CD14-positive monocyte (primary cell): ENCODE results near the gene LCE3B. TPM values are rescaled to one million over a fixed set of nuclear protein-coding genes. Genes with fewer than 3 reads are reported as not detected.

Experiments used
- DNase-seq, 3 donors: peaks; one replicate each; pipeline ENCODE4 v3.0.0-alpha.2; 2011 to 2022
- H2AFZ ChIP-seq: 2 replicates; pipeline ENCODE4 v1.6.0; 2012; ENCODE audit warnings: mild to moderate bottlenecking, low read depth, low read length, inconsistent platforms; ENCODE audit not compliant: insufficient read depth, poor library complexity, severe bottlenecking
- H3K27ac ChIP-seq, 2 donors: 1 replicate in 1 of 2; 2 replicates in 1 of 2; pipeline ENCODE4 v1.5.1; 2012 to 2013; ENCODE audit warnings: low read length in 2 of 2, control low read depth in 1 of 2, inconsistent platforms in 1 of 2, low read depth in 1 of 2, mild to moderate bottlenecking in 1 of 2
- H3K27me3 ChIP-seq, 2 donors: one replicate each; pipeline versions ENCODE4 v1.6.0 to v1.6.1; 2011 to 2013; ENCODE audit warnings: low read length in 2 of 2; ENCODE audit not compliant: control insufficient read depth in 2 of 2, insufficient read depth in 2 of 2
- H3K36me3 ChIP-seq, 2 donors: replicated peaks in 1 of 2; 1 replicate in 1 of 2; 2 replicates in 1 of 2; pipeline versions ENCODE4 v1.5.1 to v1.6.1; 2012 to 2013; ENCODE audit warnings: low read length in 2 of 2, control low read depth in 1 of 2, inconsistent platforms in 1 of 2, mild to moderate bottlenecking in 1 of 2; ENCODE audit not compliant: insufficient read depth in 2 of 2, control insufficient read depth in 1 of 2
- H3K4me1 ChIP-seq, 2 donors: 1 replicate in 1 of 2; 2 replicates in 1 of 2; pipeline versions ENCODE4 v1.5.1 to v1.6.1; 2012 to 2013; ENCODE audit warnings: low read length in 2 of 2, control low read depth in 1 of 2, inconsistent platforms in 1 of 2, mild to moderate bottlenecking in 1 of 2, moderate library complexity in 1 of 2; ENCODE audit not compliant: insufficient read depth in 2 of 2, control insufficient read depth in 1 of 2
- H3K4me2 ChIP-seq: replicated peaks from 2 replicates; pipeline ENCODE3; 2012; ENCODE audit warnings: low read length, moderate library complexity, mild to moderate bottlenecking; ENCODE audit not compliant: poor library complexity, severe bottlenecking; ENCODE audit errors: extremely low read depth
- H3K4me3 ChIP-seq, 3 experiments: fragments of 200-600 bp in 1 of 3; sonication (generic) in 1 of 3; replicated peaks in 1 of 3; 1 replicate in 2 of 3; 2 replicates in 1 of 3; pipeline ENCODE4 v1.5.1; 2011 to 2013; ENCODE audit warnings: low read length in 3 of 3, mild to moderate bottlenecking in 3 of 3, control low read depth in 2 of 3, low read depth in 2 of 3, inconsistent platforms in 1 of 3, moderate library complexity in 1 of 3
- H3K79me2 ChIP-seq: 2 replicates; pipeline ENCODE4 v1.6.0; 2012; ENCODE audit warnings: mild to moderate bottlenecking, control low read depth, inconsistent platforms, low read length, moderate library complexity; ENCODE audit not compliant: insufficient read depth
- H3K9ac ChIP-seq: 2 replicates; pipeline ENCODE4 v1.6.0; 2017; ENCODE audit warnings: low read length, mild to moderate bottlenecking; ENCODE audit not compliant: insufficient read depth, poor library complexity, severe bottlenecking
- H3K9me3 ChIP-seq, 2 donors: replicated peaks in 1 of 2; 1 replicate in 1 of 2; 2 replicates in 1 of 2; pipeline versions ENCODE4 v1.5.1 to v1.6.1; 2012 to 2013; ENCODE audit warnings: low read length in 2 of 2, control low read depth in 1 of 2; ENCODE audit not compliant: control insufficient read depth in 1 of 2, insufficient read depth in 1 of 2
- H4K20me1 ChIP-seq: 2 replicates; pipeline ENCODE4 v1.6.0; 2012; ENCODE audit warnings: mild to moderate bottlenecking, low read length, control low read depth, moderate library complexity; ENCODE audit not compliant: insufficient read depth
- H3K27ac Mint-ChIP-seq, 7 donors: one replicate each; pipeline ENCODE4 v1.8.0; 2020; ENCODE audit warnings: mild to moderate bottlenecking in 7 of 7, mixed read lengths in 7 of 7, moderate library complexity in 6 of 7, inconsistent platforms in 2 of 7
- H3K27me3 Mint-ChIP-seq, 3 donors: one replicate each; pipeline ENCODE4 v1.8.0; 2021 to 2022; ENCODE audit warnings: low read depth in 3 of 3, mild to moderate bottlenecking in 3 of 3, mixed read lengths in 3 of 3, moderate library complexity in 3 of 3, inconsistent platforms in 1 of 3
- H3K36me3 Mint-ChIP-seq, 2 donors: one replicate each; pipeline ENCODE4 v1.8.0; 2020; ENCODE audit warnings: mixed read lengths in 2 of 2, inconsistent platforms in 1 of 2, mild to moderate bottlenecking in 1 of 2
- H3K4me1 Mint-ChIP-seq: one replicate; pipeline ENCODE4 v1.8.0; 2020; ENCODE audit warnings: mild to moderate bottlenecking, mixed read lengths
- H3K4me3 Mint-ChIP-seq, 2 donors: one replicate each; pipeline ENCODE4 v1.8.0; 2020; ENCODE audit warnings: mild to moderate bottlenecking in 2 of 2, mixed read lengths in 2 of 2, moderate library complexity in 1 of 2
- H3K9me3 Mint-ChIP-seq, 7 donors: one replicate each; pipeline ENCODE4 v1.8.0; 2020 to 2022; ENCODE audit warnings: mixed read lengths in 7 of 7, mild to moderate bottlenecking in 6 of 7, moderate library complexity in 6 of 7, inconsistent platforms in 2 of 7
- WGBS: methylation state at CpG from one replicate; pipeline ENCODE4 v1.1.5; 2013; ENCODE audit warnings: missing lambda C conversion rate; ENCODE audit not compliant: insufficient coverage; 5-methylcytosine and 5-hydroxymethylcytosine counted together
- intact Hi-C, 2 donors: fragments of 100-400 bp; cut with micrococcal nuclease; formaldehyde crosslinking; loops; one replicate each; pipeline versions ENCODE4 v1.15.0 to v1.15.1; 2023
- polyA plus RNA-seq, 3 donors: library from polyadenylated mRNA; depleted of rRNA in 1 of 3; unstranded in 2 of 3; stranded (reverse) in 1 of 3; fragments of 300-500 nt in 2 of 3; fragments of >200 nt in 1 of 3; fragmentation: Illumina TruSeq in 2 of 3; gene quantifications; 1 replicate in 2 of 3; 2 replicates in 1 of 3; pipeline ENCODE4 v1.2.3, GENCODE V29; 2012 to 2021
- TF ChIP-seq, protein P1 (sequence below): fragments of 200-600 bp; IDR thresholded peaks from one replicate; pipeline ENCODE4 v1.8.0; 2022; ENCODE audit warnings: antibody characterized with exemption, mild to moderate bottlenecking

The LCE3B gene
- polyA plus RNA-seq, 3 donors = not detected

- Mint-ChIP-seq H3K4me3 (no peak overlapping the region), H3K9me3 (peaks cover 0 to 14% (median 2%) of the 10 kb centered on the region in 7 donors), H3K4me1 (peaks cover 21% of the 10 kb centered on the region), H3K36me3 (no peaks in the 10 kb centered on the region), H3K27ac (no peak overlapping the region), H3K27me3 (peaks cover 6 to 9% (median 7%) of the 10 kb centered on the region in 3 donors)
- no peak for DNase-seq
- no CpG with 5 or more reads among the region's 1 CpG for WGBS
- Histone ChIP-seq H3K4me1 (peaks cover 8 to 17% of the 10 kb centered on the region in 2 donors), H3K4me2 (no peak overlapping the region), H4K20me1 (no peaks in the 10 kb centered on the region), H3K79me2 (no peaks in the 10 kb centered on the region), H3K9me3 (peaks cover 0 to 7% of the 10 kb centered on the region in 2 donors), H3K27me3 (no peaks in the 10 kb centered on the region), H3K36me3 (no peaks in the 10 kb centered on the region), H3K4me3 (no peak overlapping the region), H3K9ac (no peak overlapping the region), H2AFZ (no peak overlapping the region), H3K27ac (no peak overlapping the region)
- TF ChIP-seq, protein P1, sequence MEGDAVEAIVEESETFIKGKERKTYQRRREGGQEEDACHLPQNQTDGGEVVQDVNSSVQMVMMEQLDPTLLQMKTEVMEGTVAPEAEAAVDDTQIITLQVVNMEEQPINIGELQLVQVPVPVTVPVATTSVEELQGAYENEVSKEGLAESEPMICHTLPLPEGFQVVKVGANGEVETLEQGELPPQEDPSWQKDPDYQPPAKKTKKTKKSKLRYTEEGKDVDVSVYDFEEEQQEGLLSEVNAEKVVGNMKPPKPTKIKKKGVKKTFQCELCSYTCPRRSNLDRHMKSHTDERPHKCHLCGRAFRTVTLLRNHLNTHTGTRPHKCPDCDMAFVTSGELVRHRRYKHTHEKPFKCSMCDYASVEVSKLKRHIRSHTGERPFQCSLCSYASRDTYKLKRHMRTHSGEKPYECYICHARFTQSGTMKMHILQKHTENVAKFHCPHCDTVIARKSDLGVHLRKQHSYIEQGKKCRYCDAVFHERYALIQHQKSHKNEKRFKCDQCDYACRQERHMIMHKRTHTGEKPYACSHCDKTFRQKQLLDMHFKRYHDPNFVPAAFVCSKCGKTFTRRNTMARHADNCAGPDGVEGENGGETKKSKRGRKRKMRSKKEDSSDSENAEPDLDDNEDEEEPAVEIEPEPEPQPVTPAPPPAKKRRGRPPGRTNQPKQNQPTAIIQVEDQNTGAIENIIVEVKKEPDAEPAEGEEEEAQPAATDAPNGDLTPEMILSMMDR = no peak
- intact Hi-C loops = loop anchor here in 1 of 2 donors (10.0 kb wide), 1 partner anchor 52 kb away; no protein-coding TSS in a partner anchor
These were observed 13.1 kb downstream of the LCE3B start for GRCh38 chr1:152626744-152627143.

- Histone ChIP-seq H2AFZ (no peak overlapping the region), H3K36me3 (no peaks in the 10 kb centered on the region), H4K20me1 (no peaks in the 10 kb centered on the region), H3K4me3 (no peak overlapping the region), H3K79me2 (no peaks in the 10 kb centered on the region), H3K4me1 (no peaks in the 10 kb centered on the region), H3K27ac (no peak overlapping the region), H3K27me3 (no peaks in the 10 kb centered on the region), H3K9ac (no peak overlapping the region), H3K4me2 (no peak overlapping the region), H3K9me3 (peaks cover 0 to 7% of the 10 kb centered on the region in 2 donors)
- TF ChIP-seq, protein P1 = no peak
- Mint-ChIP-seq H3K4me1 (no peaks in the 10 kb centered on the region), H3K4me3 (no peak overlapping the region), H3K27me3 (peaks cover 2 to 8% (median 3%) of the 10 kb centered on the region in 3 donors), H3K9me3 (peaks cover 1 to 16% (median 4%) of the 10 kb centered on the region in 7 donors), H3K36me3 (no peaks in the 10 kb centered on the region), H3K27ac (no peak overlapping the region)
- no peak for DNase-seq
- intact Hi-C loops = no loop called here
- 89% methylated on average over 1 of the region's 3 CpGs for WGBS
These were observed 17.0 kb downstream of the LCE3B start for GRCh38 chr1:152630596-152630995.
